ENCODE measurements around the gene ANK2.

Gene ANK2

DNA sequence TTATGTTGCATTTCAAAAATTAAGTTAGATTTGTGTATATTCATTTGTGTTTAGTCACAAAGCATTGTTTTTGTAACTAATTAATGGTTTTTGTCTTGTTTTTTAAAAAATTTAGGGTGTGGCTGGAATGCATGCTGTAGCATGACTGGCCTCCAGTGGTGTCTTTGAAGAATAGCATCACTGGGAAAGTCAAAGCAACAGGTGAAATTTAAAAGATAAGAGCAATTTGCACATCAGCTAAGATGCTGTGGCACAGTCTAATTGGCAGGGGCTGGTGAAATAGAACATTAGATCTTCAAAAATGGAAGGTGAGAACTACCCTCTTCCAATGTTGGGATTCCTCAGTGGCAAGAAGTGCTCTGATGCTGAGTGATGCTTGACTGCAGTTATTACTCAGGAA lies 45.3 kb downstream of the ANK2 start:
- DNase-seq (ENCODE audit: low spot score): no peak

GRCh38 chr4:113101669-113102068 lies 52.2 kb downstream of the ANK2 start:
- DNase-seq (ENCODE audit: low spot score): no peak

DNA sequence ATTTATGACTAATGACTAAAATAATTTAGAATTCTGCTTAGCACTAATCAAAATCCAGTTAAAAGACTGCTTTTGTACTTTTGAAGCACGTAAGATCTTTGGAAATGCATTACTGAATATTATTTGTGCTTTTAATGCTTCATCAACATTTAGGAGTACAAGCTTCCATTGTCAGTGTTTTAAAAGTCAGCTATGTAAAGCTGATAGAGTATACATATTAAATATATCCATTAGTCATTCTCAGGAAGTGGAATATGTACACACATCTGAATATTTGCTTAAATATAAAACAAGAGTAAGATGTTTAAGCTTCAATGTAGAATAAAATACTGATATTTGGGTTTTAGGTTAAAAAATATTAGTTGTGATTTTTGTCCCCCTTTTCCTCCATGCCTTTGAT lies 54.1 kb downstream of the ANK2 start:
- no peak for DNase-seq (ENCODE audit: low spot score)

- no peak for DNase-seq (ENCODE audit: low spot score)
Observed at GRCh38 chr4:113106108-113106507, 56.7 kb downstream of the ANK2 start.

- no peak for DNase-seq (ENCODE audit: low spot score)
Observed at GRCh38 chr4:113109106-113109718, 59.8 kb downstream of the ANK2 start.

GRCh38 chr4:113112338-113112978 lies 63.0 kb downstream of the ANK2 start:
- no peak for DNase-seq (ENCODE audit: low spot score)

DNA sequence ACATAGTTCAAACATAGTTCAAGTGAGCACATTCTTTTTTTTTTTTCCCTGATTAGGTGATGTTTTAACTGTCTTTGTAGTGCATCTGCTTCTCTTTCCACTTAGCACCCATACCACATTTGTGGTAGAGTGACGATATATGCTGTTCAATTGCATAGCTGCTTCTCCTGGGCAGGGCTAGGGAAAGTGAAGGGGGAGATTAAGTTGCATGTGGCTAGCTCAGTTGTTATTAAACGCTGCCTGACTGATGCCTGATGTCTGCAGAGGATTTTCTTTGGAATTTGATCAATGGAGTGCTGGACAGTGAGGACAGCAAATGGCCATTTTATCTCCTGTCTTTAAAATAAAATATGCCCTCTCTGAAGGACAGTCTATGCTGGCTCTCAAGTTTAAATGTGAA lies 63.7 kb downstream of the ANK2 start:
- DNase-seq (ENCODE audit: low spot score): no peak

DNA sequence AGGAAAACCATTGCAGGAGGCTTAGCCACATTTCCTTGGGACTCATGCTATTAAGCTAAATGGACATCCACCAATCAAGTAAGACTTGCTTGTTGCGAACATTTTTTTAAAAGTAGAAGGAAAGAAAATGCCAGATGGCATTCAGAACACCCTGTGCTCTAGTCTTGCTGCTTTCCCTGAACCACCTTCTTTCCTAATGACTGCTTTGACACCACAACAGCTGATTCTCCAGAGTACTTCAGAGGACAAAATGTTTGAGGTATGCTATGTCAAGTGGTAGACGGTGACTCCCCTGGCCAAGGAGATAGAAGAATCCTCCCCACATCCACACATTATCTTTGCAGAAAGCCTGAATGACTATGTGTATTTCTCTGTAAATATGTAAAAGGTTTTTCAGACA lies 65.4 kb downstream of the ANK2 start:
- no peak for DNase-seq (ENCODE audit: low spot score)

- DNase-seq (ENCODE audit: low spot score): no peak
Observed at GRCh38 chr4:113116414-113117357, 67.2 kb downstream of the ANK2 start.

GRCh38 chr4:113117358-113117702 lies 67.9 kb downstream of the ANK2 start:
- no peak for DNase-seq (ENCODE audit: low spot score)

DNA sequence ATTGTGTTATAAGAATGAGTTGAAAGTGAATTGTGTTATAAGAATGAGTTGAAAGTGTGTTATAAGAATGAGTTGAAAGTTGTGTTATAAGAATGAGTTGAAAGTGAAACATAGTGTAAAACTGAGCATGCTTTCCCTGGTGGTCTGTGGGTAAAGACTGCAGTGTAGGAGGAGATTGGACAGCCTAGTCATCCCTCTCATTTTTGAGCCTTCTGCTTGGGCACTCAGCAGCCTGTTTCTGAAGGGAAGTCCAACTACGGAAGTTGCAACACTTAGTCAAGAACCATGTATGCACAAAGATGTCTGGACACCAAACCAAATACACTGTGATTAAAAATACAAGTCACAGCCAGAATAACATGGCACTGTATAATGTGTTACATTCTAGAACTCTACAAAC lies 72.6 kb downstream of the ANK2 start:
- no peak for DNase-seq (ENCODE audit: low spot score)

DNA sequence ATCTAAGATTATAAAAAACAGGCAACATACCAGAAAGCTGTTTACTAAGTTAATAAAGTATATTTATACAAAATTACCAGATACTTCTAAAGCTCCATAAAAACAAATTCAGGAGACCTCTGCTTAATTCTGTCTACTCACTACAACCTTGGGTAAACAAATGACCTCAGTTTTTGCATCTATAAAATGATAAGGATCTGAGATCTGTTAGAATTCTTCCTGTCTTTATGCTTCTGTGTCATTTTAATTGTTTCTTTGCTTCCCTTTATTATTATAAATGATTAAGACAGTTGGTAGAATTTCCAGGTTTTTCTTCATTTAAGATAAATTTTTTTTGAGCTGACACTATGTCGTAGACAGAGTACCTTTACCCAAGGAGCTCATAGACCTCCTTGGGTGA lies 76.0 kb downstream of the ANK2 start:
- DNase-seq (ENCODE audit: low spot score): no peak

- DNase-seq (ENCODE audit: low spot score): no peak
Observed at GRCh38 chr4:113131136-113131535, 81.7 kb downstream of the ANK2 start.

DNA sequence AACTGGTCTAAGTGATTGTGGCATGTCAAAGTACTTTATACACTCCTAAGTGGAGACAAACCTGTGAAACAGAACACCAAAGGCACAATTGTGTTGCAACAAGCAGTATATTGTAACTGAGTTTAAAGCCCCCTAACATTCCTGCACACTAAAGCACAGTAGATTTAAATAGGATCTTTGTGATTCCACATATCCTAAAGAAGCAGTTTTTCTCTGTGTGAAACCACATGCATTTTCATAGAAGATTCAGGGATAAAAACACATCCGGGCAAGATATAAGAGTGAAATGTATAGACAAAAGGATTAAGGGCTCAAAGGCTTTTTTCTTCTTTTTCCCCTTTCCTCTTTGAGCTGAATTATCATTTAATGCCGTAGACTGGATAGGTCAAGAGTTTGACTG lies 82.2 kb downstream of the ANK2 start:
- DNase-seq (ENCODE audit: low spot score): no peak

- DNase-seq (ENCODE audit: low spot score): no peak
Observed at GRCh38 chr4:113141901-113142346, 92.5 kb downstream of the ANK2 start.

- no peak for DNase-seq (ENCODE audit: low spot score)
Observed at GRCh38 chr4:113142351-113142750, 92.9 kb downstream of the ANK2 start.

DNA sequence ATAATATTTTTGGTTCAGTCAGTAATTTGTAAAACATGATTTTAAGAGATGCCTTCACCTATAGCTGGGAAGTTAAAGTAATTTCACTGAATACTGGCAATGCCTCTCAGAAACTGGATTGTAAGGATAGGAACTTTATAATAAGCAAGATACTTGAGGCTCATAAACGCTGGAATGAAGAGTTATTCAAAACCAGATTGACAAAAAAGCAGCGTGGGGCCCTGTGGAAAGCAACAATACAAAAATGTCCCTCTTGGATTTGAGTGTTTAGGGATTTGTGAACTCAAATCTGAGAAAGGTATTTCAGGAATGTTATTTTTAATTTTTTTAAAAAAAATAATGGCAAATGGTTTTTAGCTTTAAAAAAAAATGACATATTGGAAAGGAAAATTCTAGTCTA lies 94.6 kb downstream of the ANK2 start:
- DNase-seq (ENCODE audit: low spot score): no peak

DNA sequence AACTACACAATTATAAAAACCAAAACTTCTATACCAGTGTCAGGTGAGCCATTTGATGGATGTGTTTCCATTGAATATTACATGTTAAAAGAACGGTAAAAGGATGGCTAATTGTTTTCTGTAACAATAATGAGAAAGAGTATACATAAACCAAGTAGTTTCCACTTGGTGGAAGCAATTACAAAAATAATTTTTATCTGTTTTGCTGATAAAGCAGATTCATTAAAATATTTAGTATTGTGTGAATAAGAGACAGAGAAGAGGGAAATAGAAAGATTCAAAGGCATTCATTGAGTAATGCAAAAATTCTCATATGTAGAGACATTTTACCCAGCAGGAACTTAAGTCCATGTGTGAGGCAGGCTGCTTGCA lies 95.7 kb downstream of the ANK2 start:
- DNase-seq (ENCODE audit: low spot score): no peak

DNA sequence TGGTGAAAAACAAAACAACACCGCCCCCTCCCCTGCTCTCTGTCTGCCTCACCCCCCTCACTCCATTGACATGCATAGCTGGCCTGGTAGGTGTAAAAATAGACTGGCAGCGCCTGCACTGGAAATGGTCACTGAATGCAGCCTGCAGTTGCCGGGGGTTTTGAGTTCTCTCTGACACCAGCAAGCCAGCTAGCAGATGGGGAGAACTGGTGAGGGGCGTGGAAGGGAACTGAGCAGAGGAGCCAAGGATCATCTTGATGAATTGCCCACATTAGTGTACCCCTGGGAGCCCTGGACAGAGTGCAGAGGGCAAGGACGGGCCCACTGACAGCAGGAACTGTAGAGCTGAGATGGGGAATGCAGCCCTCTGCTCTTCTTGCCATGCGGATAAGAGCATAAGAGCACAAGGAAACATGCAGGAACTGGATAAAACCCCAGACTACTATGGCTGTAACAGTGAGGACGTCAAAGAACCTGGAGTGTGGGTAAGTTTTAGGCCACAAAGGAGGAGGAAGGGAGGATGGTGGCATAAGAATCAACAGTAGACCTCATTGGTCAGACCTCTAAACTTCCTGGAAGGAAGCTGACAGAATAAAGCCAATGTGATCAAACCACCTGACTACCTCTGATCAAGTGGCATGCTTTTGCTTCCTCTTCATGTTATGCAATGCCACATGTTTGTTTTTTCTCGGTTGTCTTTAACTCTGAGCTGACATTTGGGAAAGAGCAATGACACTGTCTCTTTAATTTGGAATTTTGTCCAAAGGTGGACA lies 96.3 kb downstream of the ANK2 start:
- no peak for DNase-seq (ENCODE audit: low spot score)

DNA sequence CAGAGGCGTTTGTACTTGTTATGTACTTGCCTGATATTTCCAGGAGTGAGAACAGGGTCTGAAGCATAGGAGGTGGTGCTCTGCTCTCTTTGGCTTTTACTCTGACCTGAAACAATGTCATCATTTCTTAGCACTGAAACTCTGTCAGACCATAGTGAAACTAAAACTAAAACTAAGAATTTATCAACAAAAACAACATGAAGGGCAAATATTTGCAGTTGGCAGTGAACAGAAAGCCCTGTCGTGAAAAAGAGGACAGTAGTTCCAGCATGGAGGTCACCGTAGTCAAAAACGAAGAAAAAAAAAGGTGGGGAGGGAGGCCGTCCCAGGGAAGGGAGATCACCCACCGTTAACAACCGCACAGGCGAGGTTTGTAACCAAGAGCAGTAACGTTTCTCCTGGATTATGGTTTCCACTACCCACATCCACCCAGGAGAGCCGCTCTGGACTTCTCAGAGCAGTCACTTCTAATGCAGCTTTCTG lies 97.5 kb downstream of the ANK2 start:
- no peak for DNase-seq (ENCODE audit: low spot score)

- DNase-seq (ENCODE audit: low spot score): no peak
Observed at GRCh38 chr4:113147498-113148111, 98.2 kb downstream of the ANK2 start.

DNA sequence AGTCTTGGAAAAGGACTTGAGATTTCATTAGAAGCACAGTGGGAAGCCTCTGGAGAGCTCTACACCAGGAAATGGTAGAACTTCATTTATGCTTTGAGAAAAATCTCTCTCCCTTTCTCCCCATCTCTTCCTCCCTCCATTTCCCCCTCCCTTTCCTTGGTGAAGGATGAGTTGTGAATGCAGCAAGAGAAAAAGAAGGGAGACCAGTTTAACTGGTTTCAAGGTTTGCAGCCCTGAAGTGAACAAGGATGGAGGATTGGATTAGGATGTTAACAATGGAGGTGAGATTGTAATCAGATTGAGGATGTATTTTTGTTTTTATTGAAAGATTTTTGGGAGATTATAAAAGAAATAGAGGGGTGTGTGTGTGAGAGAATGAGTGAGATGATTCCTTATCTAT lies 99.5 kb downstream of the ANK2 start:
- no peak for DNase-seq (ENCODE audit: low spot score)

All from hematopoietic multipotent progenitor cell treated with erythropoietin and hydrocortisone succinate and interleukin-3 and kit ligand, for 17 days (in vitro differentiated cells).